Right renal cortex interstitium (tissue), 3 donors: Measurements from ENCODE around the gene P2RX1. TPM values are rescaled to one million over a fixed set of nuclear protein-coding genes. Genes with fewer than 3 reads are reported as not detected.

Source experiments
- DNase-seq, 3 donors: peaks; one replicate each; pipeline ENCODE4 v3.0.0-alpha.2; 2013; ENCODE audit warnings: low read depth in 3 of 3, low spot score in 2 of 3
- polyA plus RNA-seq, 3 donors: library from polyadenylated mRNA; unstranded; fragments of 120-200 nt; gene quantifications; one replicate each; pipeline ENCODE4 v1.2.1, GENCODE V29; 2013; ENCODE audit not compliant: insufficient read length in 3 of 3

P2RX1 gene
- polyA plus RNA-seq, 3 donors: 0.71 to 1.5 (median 0.76) TPM

DNA sequence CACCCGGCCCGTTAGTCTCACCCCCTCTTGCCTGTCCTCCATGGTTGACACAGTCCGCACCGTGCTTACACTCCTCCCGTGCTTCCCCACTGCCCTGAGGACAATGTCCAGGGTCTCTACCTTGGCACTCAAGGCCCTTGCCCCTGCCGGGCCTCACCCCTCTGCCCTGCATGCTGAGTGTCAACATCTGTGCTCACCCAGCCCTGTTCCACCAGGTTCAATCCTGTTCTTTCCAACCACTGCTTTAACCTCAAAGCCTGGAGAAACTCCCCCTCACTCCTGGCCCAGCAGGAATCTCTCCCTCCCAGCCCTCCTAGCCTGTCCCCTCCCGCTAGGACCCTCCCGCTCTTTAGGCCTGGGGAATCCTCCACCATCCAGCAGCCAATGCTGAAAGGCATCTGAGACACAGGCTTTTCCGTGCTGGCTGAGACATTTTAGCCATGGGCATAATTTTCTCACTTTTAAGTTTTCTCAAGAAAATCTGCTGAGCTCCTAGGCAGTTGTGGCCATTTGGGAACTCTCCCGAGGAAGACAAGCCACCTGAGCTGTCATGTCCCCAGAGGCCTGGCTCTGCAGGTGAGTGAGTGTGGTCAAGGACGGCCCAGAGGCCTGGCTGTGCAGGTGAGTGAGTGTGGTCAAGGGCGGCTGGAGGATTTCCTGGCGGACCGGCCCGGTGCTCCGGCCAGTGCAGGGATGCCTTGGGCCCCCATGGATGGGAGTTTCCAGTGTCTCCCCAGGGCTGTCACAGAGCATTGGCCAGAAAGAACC is 10.8 kb upstream of the P2RX1 start:
- DNase-seq: no peak

DNA sequence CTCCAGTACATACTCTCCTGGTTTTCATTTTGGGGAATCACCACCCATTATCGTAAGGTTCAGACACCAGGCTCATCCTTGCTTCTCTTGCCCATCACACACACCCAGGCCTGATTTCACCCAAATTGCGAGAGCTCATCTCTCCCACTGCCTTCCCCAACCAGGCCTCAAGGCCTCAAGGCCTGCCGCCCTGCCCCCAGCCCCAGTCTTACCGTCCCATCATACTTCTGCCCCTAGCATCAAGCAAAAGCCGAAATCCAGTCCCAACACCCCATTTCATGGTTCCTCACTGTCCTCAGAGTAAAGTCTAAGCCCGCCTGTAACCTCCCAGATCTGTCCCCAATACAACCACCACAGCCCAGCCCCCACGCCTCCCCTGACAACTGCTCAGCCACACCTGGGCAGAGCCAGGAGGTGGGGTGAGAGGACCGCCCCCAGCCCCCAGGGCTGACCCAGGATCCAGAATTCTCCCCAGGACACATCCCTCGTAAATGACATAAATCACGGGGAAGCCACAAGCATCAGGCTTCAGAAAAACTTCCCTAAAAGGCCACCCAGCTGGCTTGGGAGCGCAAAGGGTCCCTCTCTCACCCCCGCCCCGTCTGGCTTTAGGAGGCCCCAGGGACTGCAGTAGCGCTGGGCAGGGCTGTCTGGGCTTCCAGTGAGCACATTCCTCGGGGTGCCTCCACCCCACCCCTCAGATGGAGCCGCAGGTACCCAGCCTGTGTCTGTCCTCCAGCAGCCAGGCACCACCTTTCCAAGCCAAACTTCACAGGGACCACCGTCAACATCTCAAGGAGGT is 9.6 kb upstream of the P2RX1 start:
- DNase-seq: no peak

DNA sequence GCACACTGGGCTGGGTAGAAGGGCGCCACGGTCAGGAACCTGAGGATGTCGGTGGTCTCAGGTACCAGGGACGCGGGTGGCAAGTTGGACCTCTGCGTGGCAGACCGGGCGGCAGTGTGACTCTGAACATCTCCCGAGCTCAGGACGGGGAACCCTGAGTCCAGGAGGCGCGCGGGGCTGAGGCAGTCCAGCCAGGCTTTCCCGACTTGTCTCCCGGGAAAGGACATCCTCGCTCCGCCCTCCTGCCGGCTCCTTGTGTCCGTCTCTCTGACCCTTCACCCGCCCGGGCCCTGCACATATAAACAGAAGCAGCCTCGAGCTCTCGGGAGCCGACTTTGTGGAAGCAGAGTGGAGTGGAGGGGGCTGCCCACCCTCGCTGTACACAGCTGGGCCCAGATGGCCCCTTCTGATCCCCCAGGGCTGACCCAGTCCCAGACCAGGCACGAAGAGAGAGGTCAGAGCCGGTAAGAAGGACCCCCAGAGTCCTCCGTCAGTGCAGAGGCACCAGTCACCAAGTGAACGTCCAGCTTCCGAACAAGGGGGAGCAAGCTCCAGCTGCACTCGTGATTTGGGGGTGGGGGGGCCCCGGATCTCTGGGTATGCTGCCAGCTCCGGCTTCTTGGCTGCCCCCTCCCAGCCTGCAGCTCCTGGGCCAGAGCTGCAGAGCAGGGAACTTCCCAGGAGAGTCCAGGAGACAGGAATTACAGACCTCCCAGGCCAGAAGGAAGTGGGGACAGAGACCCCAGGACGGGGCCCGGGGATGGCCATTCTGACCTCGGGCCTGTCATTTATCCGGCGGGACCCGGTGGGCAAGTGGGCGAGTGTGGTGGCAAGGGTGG is 8.5 kb upstream of the P2RX1 start:
- DNase-seq: no peak

DNA sequence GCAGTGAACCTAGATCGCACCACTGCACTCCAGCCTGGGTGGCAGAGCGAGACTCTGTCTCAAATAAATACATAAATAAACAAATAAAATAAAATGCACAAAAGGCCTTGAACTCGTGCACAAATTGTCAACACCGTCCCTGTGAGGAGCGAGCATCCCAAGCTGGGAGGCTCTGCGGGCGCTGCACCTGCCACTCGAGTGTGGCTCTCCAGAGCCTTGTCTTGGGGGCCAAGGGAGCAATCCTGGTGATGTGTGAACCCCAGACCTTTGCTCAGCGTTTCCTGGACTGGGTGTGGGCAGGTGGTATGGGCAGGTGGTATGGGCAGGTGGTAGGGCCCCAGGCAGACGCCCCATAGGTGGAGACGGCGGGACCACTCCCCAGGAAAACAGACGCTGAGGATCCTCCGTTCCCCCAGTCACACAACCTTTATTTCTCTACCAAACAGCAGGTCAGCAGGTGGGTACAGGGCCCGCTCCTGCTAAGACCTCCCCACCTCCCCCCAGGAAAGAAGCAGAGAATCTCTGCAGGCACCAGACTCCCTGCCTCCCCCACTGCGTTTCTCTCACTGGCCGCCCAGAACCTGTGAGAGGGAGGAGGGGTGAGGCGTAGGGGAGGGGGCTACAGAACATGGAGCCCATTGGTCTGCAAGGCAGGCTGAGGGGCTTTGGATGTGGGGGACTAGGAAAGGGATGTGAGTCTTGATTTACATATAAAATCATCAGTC is 7.4 kb upstream of the P2RX1 start:
- DNase-seq: no peak

DNA sequence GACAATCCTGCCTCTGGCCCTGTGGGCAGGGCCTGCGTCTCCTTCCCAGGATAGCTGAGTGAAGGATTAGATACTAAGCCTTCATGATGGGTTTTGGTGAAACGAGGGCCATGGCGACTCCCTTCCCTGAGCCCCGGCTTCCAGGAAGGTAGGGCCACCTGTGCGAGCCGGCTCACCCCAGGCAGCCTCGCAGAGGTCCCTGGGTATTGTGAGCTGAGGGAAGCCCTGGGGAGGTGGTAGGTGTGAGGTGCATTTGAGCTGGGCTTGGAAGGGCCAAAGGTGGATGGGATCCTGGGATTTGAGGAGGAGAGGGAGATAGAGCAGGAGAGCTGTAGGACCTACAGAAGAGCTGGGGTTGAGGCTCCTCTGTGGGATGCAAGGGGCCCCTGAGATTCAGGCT is 6.5 kb upstream of the P2RX1 start:
- no peak for DNase-seq

DNA sequence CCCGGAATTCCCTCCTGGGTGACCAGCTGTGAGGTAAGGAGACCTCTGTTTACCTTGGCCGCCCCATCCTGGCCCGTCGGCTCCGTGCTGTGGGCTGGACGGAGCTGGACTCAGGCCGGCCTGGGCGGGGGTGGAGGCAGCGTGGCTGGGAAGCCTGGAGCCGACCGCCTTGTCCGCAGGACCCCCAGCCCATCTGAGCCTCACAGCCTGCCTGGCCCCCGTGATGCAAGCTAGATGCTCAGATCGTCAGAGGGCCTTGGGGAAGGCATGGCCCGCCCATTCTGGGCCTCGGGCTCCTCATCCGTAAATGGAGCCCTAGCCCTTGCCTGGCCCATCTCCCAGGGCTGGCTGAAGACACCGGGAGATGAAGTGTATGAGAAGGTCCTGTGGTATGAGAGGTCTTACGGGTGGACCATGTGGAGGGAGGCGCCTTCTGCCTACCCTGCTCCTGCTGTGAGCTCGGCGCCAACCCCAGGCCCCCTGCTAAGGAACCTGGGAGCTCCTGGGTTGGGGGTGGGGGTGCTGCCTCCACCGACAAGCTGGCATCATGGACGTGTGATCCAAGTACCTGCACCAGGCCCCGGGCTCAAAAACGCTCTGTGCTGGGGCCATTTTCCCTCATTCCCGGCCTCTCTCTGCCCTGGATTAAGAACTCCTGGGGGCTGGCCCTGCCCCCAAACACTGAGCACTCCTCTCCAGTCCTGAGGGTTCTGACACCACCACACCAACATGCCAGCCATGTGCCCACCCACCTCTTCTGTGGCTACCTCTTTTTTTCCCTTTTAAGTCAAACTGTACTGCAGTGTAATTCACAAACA is 5.4 kb upstream of the P2RX1 start:
- no peak for DNase-seq

DNA sequence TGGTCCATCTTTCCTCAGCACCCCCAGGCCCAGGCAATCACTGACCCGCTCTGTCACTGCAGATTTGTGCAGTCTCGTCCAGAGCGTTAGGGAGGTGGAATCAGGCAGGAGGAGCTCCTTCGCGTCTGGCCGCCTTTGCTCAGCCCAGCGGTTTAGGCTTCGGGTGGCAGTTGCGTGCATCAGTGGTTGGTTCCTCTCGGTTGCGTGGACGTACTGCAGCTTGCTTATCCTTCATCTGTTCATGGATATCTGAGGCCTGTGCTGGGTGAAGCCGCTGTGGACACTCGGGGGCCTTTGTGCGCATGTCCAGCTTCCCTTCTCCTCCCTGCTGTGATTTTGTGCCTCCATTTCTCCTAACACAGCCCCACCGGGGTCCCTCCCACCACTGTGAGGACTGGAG is 4.7 kb upstream of the P2RX1 start:
- no peak for DNase-seq

DNA sequence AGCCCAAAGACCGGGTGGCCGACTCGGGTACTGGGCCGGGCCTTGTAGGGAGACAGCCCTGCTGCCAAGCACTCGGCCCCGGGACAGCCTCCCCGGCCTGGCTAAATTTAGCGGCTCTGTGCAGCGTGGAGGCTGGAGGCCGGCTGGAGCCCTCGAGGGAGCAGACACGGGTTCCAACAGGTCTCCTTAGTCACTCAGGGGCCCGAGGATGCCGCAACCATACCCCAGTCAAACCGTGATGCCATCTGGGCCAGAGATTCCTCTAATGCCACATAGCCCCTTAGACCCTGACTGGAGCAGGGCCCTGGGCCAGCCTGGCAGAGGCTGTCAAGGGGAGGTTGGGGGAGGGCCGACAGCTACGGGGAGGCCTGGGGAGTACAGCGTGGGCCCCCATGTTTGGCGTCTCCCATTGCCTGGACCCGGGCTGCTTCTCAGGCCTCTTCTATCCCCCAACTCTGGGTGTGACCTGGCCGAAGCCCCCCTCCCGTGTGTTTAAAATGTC is 2.9 kb upstream of the P2RX1 start:
- DNase-seq: no peak

DNA sequence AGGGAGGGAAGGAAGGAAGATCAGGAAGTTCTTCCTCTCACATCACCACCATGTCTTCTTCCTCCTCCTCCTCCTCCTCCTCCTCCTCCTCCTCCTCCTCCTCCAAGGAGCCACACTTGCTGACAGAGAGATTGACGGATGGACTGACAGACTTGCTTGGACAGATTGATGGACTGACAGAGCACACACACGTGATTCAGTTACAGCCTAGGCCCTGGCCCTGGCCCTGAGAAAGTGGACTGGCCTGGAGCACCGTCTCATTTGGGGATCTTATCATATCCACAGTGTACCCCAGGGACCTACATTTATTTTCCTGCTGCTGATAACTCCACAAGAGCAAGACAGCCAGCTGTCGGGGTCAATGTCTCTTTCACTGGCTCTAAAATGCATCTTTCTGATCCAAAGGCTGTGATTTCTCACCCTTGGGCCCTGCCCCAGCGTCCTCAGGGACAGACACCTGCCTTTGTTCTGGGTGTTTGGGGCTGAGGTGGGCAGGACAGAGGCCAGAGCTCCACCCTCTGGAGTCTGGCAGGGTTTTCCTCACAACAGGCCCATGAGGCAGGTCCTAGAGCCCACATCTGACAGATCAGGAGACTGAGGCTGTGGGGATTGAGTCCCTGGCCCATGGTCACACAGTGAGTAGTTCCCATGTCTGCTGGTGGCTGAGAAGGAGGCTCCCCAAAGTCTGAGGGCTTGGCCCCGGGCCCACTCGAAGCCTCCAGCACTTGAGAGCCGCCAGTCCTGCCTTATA is 2.3 kb upstream of the P2RX1 start:
- DNase-seq: no peak

DNA sequence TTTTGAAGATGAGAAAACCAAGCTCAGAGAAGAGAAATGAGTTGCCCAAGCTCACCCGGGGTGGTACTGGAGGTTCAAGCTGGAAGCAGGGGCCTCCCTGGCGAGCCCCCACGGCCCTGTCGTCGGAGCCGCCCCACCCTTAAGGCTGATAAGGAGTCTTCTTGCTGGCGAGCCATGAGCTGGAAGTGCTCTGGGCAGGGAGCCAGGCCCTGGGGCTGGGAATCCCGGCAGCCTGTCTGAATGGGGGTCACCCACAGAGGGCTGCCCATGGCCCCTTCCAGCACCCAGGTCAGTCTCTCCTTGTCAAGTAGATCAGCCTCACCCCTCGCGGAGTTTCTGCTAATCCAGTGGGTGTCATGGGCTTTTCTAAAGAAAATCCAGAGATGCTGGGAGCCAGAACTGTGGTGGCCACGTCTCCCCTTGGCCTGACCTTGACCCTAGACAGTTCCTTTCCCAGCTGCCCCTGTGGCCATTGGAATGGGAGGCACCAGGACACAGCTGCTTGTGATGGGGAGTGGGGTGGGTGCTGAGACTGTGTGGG is 1.2 kb upstream of the P2RX1 start:
- no peak for DNase-seq

DNA sequence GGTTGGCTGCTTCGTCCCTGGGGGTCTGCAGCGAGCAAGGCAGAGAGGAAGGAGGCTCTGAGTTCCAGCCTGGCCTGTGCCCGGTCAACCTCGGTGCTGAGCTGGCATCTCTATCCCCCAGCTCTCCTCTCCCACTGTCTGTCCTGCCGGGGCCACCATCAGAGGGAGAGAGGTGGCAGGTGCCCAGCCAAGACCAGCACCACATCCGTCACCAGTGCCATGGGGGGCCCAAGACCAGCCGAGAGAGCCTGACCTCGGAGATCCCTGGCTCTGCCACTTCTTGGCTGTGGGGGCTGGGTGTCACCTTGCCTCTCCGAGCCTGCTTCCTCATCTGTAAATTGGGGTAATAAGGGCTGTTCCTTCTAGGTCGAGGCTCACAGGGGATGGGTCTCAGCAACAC is 560 bp upstream of the P2RX1 start:
- DNase-seq: no peak

DNA sequence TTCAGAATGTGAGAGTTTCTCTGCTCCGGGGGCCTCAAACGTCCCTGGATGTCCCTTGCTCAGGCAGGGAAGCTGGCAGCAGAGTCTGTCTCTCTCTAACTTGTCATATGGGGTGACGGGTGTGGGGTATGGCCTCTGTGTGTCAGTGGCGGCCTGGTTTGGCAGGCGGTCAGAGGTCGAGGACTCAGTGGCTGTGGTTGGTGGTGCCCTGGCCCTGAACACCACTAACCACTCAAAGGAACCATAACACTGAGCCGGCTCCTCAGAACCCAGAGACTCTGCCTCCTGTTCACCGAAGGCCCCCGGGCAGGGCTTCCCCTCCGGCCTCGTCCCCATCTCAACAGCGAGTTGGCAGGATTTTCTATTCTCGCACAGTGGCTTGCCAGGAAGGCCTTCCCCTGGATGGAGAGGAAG is 677 bp downstream of the P2RX1 start:
- DNase-seq: no peak

DNA sequence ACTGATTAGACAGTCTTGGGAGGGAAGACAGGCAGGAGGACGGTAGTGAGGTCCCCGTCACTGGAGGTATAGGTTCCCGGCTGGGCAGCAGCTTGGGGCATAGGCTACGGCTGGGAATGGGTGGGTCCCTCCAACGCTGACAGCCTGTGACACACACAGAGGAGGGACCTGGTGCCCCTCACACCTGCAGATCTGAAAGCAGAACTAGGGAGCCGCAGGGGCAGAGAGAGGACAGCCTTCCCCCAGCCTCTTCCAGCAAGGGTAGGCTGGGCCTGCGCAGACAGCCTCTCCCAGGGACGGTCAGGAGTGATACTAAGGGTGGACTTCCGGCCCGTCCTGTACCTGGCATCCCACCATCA is 2.0 kb downstream of the P2RX1 start:
- DNase-seq: no peak

DNA sequence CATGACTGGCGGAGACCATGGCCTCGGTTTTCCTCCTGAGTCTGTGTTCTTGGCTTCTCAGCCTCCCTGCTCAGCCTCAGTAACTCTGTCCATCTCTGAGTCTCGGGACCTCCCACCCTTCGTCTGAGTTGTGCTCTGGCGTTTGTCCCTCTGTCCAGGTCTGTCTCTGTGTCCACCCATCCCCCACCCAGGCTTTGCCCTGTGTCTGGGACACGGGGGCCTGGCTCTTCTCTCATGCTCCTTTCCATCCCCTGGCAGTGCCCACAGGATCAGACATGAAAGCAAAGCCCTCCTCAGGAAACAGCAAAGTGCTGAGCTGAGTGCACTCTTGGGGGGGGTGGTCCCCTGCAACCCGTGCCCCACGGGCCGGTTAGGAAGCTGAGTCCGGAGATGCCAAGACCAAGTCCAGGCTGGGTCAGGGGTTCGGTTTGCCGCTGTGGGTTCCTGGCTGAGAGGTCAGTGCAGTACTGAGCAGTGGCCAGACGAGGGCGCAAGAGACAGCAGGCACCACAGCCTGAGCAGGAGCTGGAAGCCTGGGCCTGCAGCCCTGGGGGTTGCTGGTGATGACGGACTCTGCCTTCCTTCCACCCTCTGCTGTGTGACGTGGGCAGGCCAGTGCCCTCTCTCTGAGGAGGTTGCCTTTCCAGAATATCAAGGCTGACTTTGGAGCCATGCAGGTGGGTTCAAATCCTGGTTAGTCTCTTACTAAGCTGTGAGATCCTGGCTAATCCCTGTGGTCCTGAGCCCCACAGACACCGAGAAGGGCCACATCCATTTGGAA is 2.5 kb downstream of the P2RX1 start:
- DNase-seq: no peak

DNA sequence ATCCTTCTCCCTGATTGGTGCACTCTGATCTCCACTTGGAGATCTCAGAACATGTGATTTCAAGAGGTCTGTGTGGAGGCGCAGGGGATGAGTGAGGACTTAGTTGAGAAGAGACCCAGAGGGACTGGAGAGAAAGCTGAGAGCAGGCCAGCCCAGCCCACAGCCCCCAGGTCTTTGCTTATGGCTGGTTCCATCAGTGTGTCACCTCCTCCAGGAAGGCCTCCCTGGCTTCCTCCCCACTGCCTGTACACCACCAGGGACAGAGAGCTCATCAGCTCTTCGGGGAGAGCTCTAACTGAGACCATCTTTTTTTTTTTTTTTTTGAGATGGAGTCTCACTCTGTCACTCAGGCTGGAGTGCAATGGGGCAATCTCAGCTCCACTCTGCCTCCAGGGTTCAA is 3.4 kb downstream of the P2RX1 start:
- no peak for DNase-seq

DNA sequence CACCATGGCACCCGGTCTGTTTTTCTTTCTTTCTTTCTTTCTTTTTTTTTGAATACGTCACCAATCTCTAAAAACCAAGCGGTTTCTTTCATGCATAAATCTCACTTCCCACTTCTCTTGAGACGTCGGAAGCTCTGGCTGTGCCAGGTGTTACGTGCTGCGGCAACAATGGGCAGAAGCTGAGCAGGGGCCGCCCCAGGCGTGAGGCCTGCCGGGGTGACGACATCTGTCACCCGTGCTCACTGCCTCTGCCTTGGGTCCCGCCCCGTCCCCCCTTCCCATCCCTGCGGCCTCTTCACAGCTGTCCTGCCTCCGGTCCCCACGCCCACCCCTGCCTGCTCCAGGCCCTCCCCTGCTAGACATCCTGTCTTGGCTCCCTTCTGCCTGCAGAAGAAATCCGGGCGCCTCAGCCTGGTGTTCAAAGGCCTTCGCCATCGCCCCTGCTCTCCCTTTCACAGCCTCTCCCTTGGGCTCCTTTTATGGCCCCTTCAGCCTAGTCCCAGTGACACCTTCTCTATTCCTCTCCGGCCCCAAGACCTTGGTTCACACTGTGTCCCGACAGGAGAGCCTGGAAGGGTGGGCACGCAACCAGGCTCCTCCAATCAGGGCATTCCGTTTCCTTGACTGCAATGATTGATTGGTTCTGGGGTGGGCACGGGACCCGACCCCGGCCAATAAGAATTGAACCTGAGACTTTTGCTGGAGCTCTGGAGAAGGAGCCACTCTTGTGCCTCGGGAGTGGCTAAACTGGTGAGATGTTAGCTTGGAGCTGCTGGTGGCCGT is 4.8 kb downstream of the P2RX1 start:
- DNase-seq: no peak
